ENCODE results near the gene C22orf39. TPM values are rescaled to one million over a fixed set of nuclear protein-coding genes. Genes with fewer than 3 reads are reported as not detected.

Gene C22orf39
- total RNA-seq, 4 donors from 2014 or later = 46.8 to 47.9 (median 47.1) TPM

GRCh38 chr22:19494001-19494560 lies 46.6 kb upstream of the C22orf39 start:
- DNase-seq = no peak
- TF ChIP-seq CTCF (IDR thresholded peaks at IDR 0.05) (no peak), POLR2A (IDR thresholded peaks at IDR 0.05) (no peak)
- Histone ChIP-seq H3K9me3 (no peaks in the 10 kb centered on the region), H3K27me3 (no peaks in the 10 kb centered on the region), H3K4me3 (no peak overlapping the region), H3K36me3 (no peaks in the 10 kb centered on the region), H3K4me1 (no peaks in the 10 kb centered on the region), H3K27ac (no peak overlapping the region)

- no peaks in the 10 kb centered on the region for H3K27me3 ChIP-seq
- no peaks in the 10 kb centered on the region for H3K36me3 ChIP-seq
- H3K9me3 ChIP-seq = no peaks in the 10 kb centered on the region
- DNase-seq = no peak
- H3K4me3 ChIP-seq = no peak overlapping the region
- no peak for TF ChIP-seq CTCF (IDR thresholded peaks at IDR 0.05)
- TF ChIP-seq POLR2A (IDR thresholded peaks at IDR 0.05) = no peak
- H3K4me1 ChIP-seq = no peaks in the 10 kb centered on the region
- no peak overlapping the region for H3K27ac ChIP-seq
These were observed 45.1 kb upstream of the C22orf39 start for GRCh38 chr22:19492504-19493174.

GRCh38 chr22:19490628-19491230 lies 43.2 kb upstream of the C22orf39 start:
- H3K27ac ChIP-seq = no peak overlapping the region
- no peaks in the 10 kb centered on the region for H3K4me1 ChIP-seq
- TF ChIP-seq POLR2A (IDR thresholded peaks at IDR 0.05) = no peak
- no peak for TF ChIP-seq CTCF (IDR thresholded peaks at IDR 0.05)
- H3K4me3 ChIP-seq = no peak overlapping the region
- no peaks in the 10 kb centered on the region for H3K36me3 ChIP-seq
- DNase-seq = no peak
- H3K27me3 ChIP-seq = no peaks in the 10 kb centered on the region
- H3K9me3 ChIP-seq = no peaks in the 10 kb centered on the region

GRCh38 chr22:19488884-19489843 lies 41.7 kb upstream of the C22orf39 start:
- no peak overlapping the region for H3K27ac ChIP-seq
- no peaks in the 10 kb centered on the region for H3K27me3 ChIP-seq
- no peak overlapping the region for H3K4me3 ChIP-seq
- no peak for DNase-seq
- no peaks in the 10 kb centered on the region for H3K9me3 ChIP-seq
- H3K4me1 ChIP-seq = no peaks in the 10 kb centered on the region
- H3K36me3 ChIP-seq = no peaks in the 10 kb centered on the region
- no peak for TF ChIP-seq POLR2A (IDR thresholded peaks at IDR 0.05)
- TF ChIP-seq CTCF (IDR thresholded peaks at IDR 0.05) = peak in 2 of 6 experiments; percentile 9 to 21

GRCh38 chr22:19488285-19488684 lies 40.8 kb upstream of the C22orf39 start:
- no peaks in the 10 kb centered on the region for H3K27me3 ChIP-seq
- DNase-seq = no peak
- no peaks in the 10 kb centered on the region for H3K4me1 ChIP-seq
- H3K4me3 ChIP-seq = no peak overlapping the region
- H3K9me3 ChIP-seq = no peaks in the 10 kb centered on the region
- H3K27ac ChIP-seq = no peak overlapping the region
- no peaks in the 10 kb centered on the region for H3K36me3 ChIP-seq
- TF ChIP-seq POLR2A (IDR thresholded peaks at IDR 0.05) = no peak
- no peak for TF ChIP-seq CTCF (IDR thresholded peaks at IDR 0.05)

Measured in Peyer's patch (tissue), 4 donors.